NB4 (cell line): ENCODE measurements around the gene FAM209A.
"Not testable (repeated sequence)": the region's sequence is repeated elsewhere in the genome, so short reads cannot be mapped to it uniquely, and the experiment has no call there.

Experiments
- DNase-seq: peaks from one replicate; pipeline ENCODE4 v3.0.0; 2010; ENCODE audit warnings: low read depth
- H3K4me3 ChIP-seq: one replicate; pipeline ENCODE4 v1.5.1; 2011; ENCODE audit warnings: mild to moderate bottlenecking, low read depth, low read length, moderate library complexity
- MYC ChIP-seq: IDR thresholded peaks from 2 replicates; pipeline ENCODE4 v1.6.1; 2011; ENCODE audit warnings: low read depth, low read length
- POLR2A ChIP-seq: IDR thresholded peaks from 2 replicates; pipeline ENCODE4 v1.6.1; 2011; ENCODE audit warnings: mild to moderate bottlenecking; ENCODE audit not compliant: insufficient read length; ENCODE audit errors: extremely low read depth
- TF ChIP-seq, protein P1 (sequence below): IDR thresholded peaks from 2 replicates; pipeline ENCODE4 v1.6.1; 2011; ENCODE audit warnings: low read depth, low read length
- TF ChIP-seq, protein P2 (sequence below): IDR thresholded peaks from one replicate; pipeline ENCODE4 v1.5.1; 2012; ENCODE audit warnings: low read depth, low read length

FAM209A gene

GRCh38 chr20:56517641-56518040 lies 6.9 kb upstream of the FAM209A start:
- no peak overlapping the region for H3K4me3 ChIP-seq
- DNase-seq: no peak
- TF ChIP-seq, protein P1, sequence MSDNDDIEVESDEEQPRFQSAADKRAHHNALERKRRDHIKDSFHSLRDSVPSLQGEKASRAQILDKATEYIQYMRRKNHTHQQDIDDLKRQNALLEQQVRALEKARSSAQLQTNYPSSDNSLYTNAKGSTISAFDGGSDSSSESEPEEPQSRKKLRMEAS: no peak
- TF ChIP-seq, protein P2, sequence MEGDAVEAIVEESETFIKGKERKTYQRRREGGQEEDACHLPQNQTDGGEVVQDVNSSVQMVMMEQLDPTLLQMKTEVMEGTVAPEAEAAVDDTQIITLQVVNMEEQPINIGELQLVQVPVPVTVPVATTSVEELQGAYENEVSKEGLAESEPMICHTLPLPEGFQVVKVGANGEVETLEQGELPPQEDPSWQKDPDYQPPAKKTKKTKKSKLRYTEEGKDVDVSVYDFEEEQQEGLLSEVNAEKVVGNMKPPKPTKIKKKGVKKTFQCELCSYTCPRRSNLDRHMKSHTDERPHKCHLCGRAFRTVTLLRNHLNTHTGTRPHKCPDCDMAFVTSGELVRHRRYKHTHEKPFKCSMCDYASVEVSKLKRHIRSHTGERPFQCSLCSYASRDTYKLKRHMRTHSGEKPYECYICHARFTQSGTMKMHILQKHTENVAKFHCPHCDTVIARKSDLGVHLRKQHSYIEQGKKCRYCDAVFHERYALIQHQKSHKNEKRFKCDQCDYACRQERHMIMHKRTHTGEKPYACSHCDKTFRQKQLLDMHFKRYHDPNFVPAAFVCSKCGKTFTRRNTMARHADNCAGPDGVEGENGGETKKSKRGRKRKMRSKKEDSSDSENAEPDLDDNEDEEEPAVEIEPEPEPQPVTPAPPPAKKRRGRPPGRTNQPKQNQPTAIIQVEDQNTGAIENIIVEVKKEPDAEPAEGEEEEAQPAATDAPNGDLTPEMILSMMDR: no peak
- no peak for TF ChIP-seq POLR2A
- TF ChIP-seq MYC: no peak

DNA sequence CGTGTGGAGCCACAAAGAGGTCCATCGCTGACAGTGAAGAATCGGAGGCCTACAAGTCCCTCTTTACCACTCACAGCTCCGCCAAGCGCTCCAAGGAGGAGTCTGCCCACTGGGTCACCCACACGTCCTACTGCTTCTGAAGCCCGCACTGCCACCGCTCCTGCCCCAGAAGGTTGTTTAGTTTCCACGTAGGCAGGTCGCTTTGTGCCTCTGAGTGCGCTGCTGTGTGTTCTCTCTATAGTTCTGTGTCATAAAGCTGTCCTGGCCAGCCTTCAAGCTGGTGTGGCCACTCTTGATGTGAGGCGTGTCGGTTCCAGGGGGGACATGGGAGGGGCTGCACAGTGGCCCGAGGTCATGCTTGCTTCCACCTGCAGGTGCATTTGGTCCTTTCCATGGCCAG lies 6.4 kb upstream of the FAM209A start:
- TF ChIP-seq MYC (no peak), POLR2A (no peak)
- TF ChIP-seq, protein P2: no peak
- TF ChIP-seq, protein P1: no peak
- no peak overlapping the region for H3K4me3 ChIP-seq
- DNase-seq: no peak

- no peak for TF ChIP-seq MYC
- TF ChIP-seq, protein P2: no peak
- TF ChIP-seq, protein P1: no peak
- TF ChIP-seq POLR2A: no peak
- no peak overlapping the region for H3K4me3 ChIP-seq
- no peak for DNase-seq
Observed at GRCh38 chr20:56518721-56519398, 5.7 kb upstream of the FAM209A start.

DNA sequence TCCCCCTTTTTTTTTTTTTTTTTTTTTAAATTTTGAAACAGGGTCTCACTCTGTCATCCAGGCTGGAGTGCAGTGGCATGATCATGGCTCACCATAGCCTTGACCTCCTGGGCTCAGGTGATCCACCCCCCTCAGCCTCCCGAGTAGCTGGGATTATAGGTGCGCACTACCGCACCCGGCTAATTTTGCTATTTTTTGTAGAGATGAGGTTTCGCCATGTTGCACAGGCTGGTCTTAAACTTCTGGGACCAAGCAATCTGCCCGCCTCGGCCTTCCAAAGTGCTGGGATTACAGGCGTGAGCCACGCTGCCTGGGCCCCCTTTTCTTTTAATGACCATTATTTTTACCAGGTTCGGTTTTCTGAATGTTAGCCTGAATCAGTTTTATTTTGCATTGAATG lies 5.0 kb upstream of the FAM209A start:
- TF ChIP-seq, protein P1: no peak
- no peak for TF ChIP-seq MYC
- no peak for TF ChIP-seq POLR2A
- TF ChIP-seq, protein P2: no peak
- H3K4me3 ChIP-seq: no peak overlapping the region
- no peak for DNase-seq

DNA sequence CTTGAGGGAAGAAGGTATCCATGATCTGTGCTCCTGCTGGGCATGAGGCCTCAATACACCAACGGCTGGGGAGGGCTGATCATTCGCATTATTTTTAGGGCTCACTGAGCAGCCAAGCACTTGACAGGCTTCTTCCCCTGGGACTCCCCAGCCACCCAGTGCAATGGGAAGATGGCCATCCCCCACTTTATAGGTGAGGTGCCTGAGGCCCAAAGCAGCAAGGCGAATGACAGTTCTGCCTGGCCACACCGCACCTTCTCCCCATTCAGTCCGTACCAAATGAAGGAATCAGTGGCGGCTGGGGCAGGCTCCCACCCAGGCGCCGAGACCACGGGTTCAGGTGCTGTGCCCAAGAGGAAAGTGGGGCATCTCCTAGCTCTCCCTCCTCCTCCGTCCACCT lies 4.4 kb upstream of the FAM209A start:
- DNase-seq: no peak
- H3K4me3 ChIP-seq: no peak overlapping the region
- TF ChIP-seq POLR2A (no peak), MYC (no peak)
- TF ChIP-seq, protein P2: no peak
- TF ChIP-seq, protein P1: no peak

DNA sequence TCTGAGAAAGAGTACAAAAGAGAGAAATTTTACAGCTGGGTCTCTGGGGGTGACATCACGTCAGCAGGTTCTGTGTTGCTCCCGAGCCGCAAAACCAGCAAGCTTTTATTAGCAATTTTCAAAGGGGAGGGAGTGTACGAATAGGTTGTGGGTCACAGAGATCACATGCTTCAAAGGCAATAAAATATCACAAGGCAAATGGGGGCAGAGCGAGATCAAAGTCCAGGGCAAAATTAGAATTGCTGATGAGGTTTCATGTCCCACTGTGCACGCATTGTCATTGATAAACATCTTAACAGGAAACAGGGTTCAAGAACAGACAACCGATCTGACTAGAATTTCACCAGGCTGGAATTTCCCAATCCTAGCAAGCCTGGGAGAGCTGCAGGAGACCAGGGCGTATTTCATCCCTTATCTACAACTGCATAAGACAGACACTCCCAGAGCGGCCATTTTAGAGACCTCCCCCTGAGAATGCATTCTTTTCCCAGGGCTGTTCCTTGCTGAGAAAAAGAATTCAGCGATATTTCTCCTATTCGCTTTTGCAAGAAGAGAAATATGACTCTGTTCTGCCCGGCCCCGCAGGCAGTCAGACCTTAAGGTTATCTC lies 3.7 kb upstream of the FAM209A start:
- H3K4me3 ChIP-seq, DNase-seq: not testable (repeated sequence)
